IMR-90 (cell line): ENCODE results near the gene PCIF1.

Experiments used
- BHLHE40 ChIP-seq: fragments of 150-350 bp; IDR thresholded peaks from 2 replicates; pipeline ENCODE4 v1.6.1; 2016; ENCODE audit warnings: mild to moderate bottlenecking, low read depth, low read length
- CEBPB ChIP-seq: IDR thresholded peaks from 2 replicates; pipeline ENCODE4 v1.6.1; 2012; ENCODE audit warnings: low read depth, low read length, improper control_type of control experiment
- NFE2L2 ChIP-seq: fragments of 150-350 bp; IDR thresholded peaks from 2 replicates; pipeline ENCODE4 v1.6.1; 2016; ENCODE audit warnings: low read depth, mild to moderate bottlenecking, low read length
- POLR2A ChIP-seq: IDR thresholded peaks from 2 replicates; pipeline ENCODE4 v1.6.1; 2012; ENCODE audit warnings: mild to moderate bottlenecking, low read depth, low read length
- RAD21 ChIP-seq: IDR thresholded peaks from 2 replicates; pipeline ENCODE4 v1.6.1; 2012; ENCODE audit warnings: low read length, improper control_type of control experiment
- RFX5 ChIP-seq: IDR thresholded peaks from 2 replicates; pipeline ENCODE4 v1.8.0; 2012; ENCODE audit warnings: low read depth, mild to moderate bottlenecking, low read length, moderate library complexity
- SMC3 ChIP-seq: fragments of 150-350 bp; IDR thresholded peaks from 2 replicates; pipeline ENCODE4 v1.6.1; 2016; ENCODE audit warnings: low read depth, mild to moderate bottlenecking, antibody characterized with exemption, low read length, moderate library complexity
- USF2 ChIP-seq: fragments of 150-350 bp; IDR thresholded peaks from 2 replicates; pipeline ENCODE4 v1.6.1; 2017; ENCODE audit warnings: mild to moderate bottlenecking, antibody characterized with exemption, low read length, low read depth
- TF ChIP-seq, protein P1 (sequence below): conservative IDR thresholded peaks from 2 replicates; pipeline ENCODE4 v1.5.1; 2012; ENCODE audit warnings: mild to moderate bottlenecking, low read depth, low read length, improper control_type of control experiment

DNA sequence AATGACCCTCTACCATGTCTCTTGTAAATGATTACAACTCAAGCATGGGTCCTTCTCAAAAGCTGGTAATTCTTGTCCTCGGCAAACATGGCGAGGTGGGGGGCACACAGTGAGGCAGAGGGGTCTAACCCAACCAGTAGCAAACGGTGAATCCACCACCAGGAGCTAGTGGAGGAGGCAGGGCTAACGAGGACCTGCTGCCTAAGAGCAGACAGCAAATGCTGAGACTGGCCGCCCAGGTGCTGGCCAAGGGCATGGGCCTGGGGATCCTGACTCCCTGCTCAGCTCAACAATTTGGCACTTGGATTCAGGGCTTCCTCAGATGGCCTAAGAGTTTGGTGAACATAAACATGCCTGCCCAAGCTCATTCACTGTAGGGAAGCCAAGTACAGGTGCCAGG is 18.4 kb downstream of the PCIF1 start:
- TF ChIP-seq, protein P1, sequence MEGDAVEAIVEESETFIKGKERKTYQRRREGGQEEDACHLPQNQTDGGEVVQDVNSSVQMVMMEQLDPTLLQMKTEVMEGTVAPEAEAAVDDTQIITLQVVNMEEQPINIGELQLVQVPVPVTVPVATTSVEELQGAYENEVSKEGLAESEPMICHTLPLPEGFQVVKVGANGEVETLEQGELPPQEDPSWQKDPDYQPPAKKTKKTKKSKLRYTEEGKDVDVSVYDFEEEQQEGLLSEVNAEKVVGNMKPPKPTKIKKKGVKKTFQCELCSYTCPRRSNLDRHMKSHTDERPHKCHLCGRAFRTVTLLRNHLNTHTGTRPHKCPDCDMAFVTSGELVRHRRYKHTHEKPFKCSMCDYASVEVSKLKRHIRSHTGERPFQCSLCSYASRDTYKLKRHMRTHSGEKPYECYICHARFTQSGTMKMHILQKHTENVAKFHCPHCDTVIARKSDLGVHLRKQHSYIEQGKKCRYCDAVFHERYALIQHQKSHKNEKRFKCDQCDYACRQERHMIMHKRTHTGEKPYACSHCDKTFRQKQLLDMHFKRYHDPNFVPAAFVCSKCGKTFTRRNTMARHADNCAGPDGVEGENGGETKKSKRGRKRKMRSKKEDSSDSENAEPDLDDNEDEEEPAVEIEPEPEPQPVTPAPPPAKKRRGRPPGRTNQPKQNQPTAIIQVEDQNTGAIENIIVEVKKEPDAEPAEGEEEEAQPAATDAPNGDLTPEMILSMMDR = no peak
- no peak for TF ChIP-seq CEBPB
- no peak for TF ChIP-seq POLR2A
- TF ChIP-seq SMC3 = no peak
- no peak for TF ChIP-seq BHLHE40
- TF ChIP-seq RAD21 = no peak
- no peak for TF ChIP-seq USF2
- no peak for TF ChIP-seq RFX5
- TF ChIP-seq NFE2L2 = no peak
